AG09309 (cell line): Measurements from ENCODE around the gene FRMD8.

Experiments
- DNase-seq: peaks from one replicate; pipeline ENCODE4 v3.0.0-alpha.2; 2010; ENCODE audit warnings: low read depth
- H3K4me3 ChIP-seq: 2 replicates; pipeline ENCODE4 v1.5.1; 2011; ENCODE audit warnings: mild to moderate bottlenecking, low read depth, low read length, moderate library complexity; ENCODE audit not compliant: control insufficient read depth
- TF ChIP-seq, protein P1 (sequence below): IDR thresholded peaks from 2 replicates; pipeline ENCODE4 v1.5.1; 2011; ENCODE audit warnings: mild to moderate bottlenecking, low read depth, low read length, inconsistent platforms; ENCODE audit not compliant: insufficient read depth, control insufficient read depth; ENCODE audit errors: missing control alignments

FRMD8 gene

DNA sequence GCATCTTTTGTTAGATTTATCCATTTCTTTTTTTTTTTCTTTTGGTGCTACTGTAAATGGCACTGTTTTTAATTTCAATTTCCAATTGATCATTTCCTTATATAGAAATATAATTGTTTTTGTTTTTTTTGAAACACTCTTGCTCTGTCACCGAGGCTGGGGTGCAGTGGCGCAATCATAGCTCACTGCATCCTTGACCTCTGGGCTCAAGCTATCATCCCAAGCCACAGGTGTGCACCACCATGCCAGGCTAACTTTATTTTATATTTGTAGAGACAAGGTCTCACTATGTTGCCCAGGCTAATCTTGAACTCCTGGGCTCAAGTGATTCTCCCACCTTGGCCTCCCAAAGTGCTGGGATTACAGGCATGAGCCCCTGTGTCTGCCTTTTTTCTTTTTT lies 16.4 kb downstream of the FRMD8 start:
- TF ChIP-seq, protein P1, sequence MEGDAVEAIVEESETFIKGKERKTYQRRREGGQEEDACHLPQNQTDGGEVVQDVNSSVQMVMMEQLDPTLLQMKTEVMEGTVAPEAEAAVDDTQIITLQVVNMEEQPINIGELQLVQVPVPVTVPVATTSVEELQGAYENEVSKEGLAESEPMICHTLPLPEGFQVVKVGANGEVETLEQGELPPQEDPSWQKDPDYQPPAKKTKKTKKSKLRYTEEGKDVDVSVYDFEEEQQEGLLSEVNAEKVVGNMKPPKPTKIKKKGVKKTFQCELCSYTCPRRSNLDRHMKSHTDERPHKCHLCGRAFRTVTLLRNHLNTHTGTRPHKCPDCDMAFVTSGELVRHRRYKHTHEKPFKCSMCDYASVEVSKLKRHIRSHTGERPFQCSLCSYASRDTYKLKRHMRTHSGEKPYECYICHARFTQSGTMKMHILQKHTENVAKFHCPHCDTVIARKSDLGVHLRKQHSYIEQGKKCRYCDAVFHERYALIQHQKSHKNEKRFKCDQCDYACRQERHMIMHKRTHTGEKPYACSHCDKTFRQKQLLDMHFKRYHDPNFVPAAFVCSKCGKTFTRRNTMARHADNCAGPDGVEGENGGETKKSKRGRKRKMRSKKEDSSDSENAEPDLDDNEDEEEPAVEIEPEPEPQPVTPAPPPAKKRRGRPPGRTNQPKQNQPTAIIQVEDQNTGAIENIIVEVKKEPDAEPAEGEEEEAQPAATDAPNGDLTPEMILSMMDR: no peak
- no peak for DNase-seq
- H3K4me3 ChIP-seq: no peak overlapping the region

GRCh38 chr11:65403607-65404121 lies 17.2 kb downstream of the FRMD8 start:
- TF ChIP-seq, protein P1: no peak
- H3K4me3 ChIP-seq: no peak overlapping the region
- DNase-seq: no peak

DNA sequence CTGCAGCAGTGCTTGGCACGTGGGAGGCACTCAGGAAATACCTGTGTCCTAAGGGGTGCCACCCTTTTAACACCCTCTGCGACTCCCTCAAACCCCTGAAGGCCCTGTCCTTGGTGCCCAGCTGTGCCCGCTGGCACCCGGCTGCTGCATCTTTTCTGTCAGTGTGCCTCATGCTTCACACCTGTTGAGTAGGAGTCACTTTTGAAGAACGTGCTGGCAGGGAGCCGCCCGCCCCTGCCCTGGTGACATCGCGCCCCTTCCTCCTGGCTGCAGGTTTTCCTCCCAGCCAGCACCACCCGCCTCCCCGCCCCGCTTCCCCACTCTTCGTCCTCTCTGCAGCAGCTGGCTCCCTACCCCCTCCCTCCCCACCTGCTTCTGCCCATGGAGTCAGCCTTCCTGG lies 17.8 kb downstream of the FRMD8 start:
- no peak overlapping the region for H3K4me3 ChIP-seq
- no peak for DNase-seq
- TF ChIP-seq, protein P1: no peak

DNA sequence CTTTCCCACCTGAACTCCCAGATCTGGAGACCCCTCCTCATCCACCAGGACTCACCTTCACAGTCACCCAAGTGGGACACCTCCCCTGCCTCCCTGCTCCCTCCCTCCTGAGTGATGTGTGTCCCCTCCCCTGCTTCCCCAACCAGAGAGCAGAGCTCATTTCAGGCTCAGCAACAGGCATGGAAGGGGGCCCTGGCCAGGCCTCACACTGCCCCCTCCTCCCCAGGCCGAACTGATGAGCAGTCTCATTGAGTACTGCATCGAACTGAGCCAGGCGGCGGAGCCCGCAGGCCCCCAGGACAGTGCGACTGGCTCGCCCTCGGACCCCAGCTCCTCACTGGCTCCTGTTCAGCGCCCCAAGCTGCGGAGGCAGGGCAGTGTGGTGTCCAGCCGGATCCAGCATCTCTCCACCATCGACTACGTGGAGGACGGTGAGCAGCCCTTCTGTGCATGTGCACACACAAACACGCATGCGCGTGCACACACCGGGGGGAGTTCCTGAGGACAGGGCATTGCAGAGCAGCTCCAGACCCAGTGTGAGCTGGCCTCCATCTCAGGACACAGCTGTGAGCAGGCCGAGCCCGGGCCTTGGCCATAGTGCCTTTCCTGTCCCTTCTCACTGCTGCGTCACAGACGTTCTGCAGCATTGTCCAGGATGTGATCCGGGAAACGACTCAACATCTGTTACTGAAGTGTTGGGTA lies 18.4 kb downstream of the FRMD8 start:
- DNase-seq: no peak
- TF ChIP-seq, protein P1: no peak
- H3K4me3 ChIP-seq: no peak overlapping the region

- DNase-seq: no peak
- no peak overlapping the region for H3K4me3 ChIP-seq
- TF ChIP-seq, protein P1: no peak
These were observed 24.7 kb downstream of the FRMD8 start for GRCh38 chr11:65410936-65411680.

DNA sequence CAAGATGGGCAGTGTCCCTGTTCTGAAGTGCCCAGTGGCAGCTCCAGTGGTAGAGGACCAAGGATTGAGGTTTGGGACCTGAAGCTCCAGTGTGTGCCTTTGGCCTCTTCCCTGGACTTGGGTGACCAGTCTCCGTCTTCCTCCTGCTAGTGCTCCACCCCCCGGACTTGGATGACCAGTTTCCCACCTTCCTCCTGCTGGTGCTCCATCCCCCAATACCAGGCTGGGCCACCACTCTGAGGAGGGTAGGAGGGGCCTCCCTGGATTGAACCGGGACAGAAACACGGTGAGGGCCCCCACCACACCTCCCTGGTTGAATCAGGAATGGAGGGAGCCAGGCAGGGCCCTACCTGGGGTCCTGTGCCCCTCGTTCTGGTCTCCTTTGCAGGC lies 25.2 kb downstream of the FRMD8 start:
- DNase-seq: no peak
- TF ChIP-seq, protein P1: no peak
- no peak overlapping the region for H3K4me3 ChIP-seq
